ENCODE measurements around the gene WAPL. TPM values are rescaled to one million over a fixed set of nuclear protein-coding genes. Genes with fewer than 3 reads are reported as not detected.

The WAPL gene
- total and polyA plus RNA-seq, 2 of the 8 experiments (the other 6 are each of a cell fraction or from before 2014, with no cell fraction given): 12.8 to 48.1 TPM

DNA sequence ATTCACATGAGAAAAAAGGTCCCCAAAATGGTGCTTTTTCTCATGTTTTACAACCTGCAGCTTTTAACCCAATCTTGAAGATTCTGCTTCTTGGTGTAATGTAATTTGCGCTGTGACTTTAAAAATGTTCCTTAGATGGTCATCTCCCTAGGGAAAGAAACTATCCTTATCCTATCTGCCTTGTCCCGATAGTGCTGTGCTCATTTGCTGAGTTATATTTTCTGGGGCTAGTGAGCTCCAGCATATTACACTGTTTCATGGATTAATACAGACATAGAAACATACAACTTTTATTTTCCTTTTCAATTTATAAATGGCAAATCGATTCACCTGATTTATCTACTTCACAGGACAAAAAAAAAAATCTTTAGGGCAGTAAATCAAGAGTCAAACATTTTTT lies 2.8 kb downstream of the WAPL start (continued):
- no peak for TF ChIP-seq CBX8 (IDR thresholded peaks at IDR 0.05; ENCODE audit: borderline replicate concordance, low read depth, low read length)
- no peak for TF ChIP-seq SP4 (IDR thresholded peaks at IDR 0.05; ENCODE audit: low read length)
- no peak for TF ChIP-seq JUN (IDR thresholded peaks at IDR 0.05; ENCODE audit: low read depth, low read length)

Data from H1 (cell line).